ENCODE measurements around the gene IGFBPL1.

- TF ChIP-seq CTCF (IDR thresholded peaks at IDR 0.05; ENCODE audit: low read depth, low read length, missing input control) = no peak
- TF ChIP-seq GABPA (IDR thresholded peaks at IDR 0.05 in 1 of 2, conservative IDR thresholded peaks at IDR 0.05 in 1 of 2) = no peak
- no peak for TF ChIP-seq RAD21 (IDR thresholded peaks at IDR 0.05)
Measured at GRCh38 chr9:38372762-38373619, 51.3 kb downstream of the IGFBPL1 start.

Measured in liver (tissue), 3 donors.